GM04504 (cell line): Measurements from ENCODE around the gene ITGA8.
"Not testable (repeated sequence)": the region's sequence is repeated elsewhere in the genome, so short reads cannot be mapped to it uniquely, and the experiment has no call there.

ENCODE experiments used
- DNase-seq: peaks from one replicate; pipeline ENCODE4 v3.0.0-alpha.2; 2012; ENCODE audit warnings: low read depth

The ITGA8 gene

DNA sequence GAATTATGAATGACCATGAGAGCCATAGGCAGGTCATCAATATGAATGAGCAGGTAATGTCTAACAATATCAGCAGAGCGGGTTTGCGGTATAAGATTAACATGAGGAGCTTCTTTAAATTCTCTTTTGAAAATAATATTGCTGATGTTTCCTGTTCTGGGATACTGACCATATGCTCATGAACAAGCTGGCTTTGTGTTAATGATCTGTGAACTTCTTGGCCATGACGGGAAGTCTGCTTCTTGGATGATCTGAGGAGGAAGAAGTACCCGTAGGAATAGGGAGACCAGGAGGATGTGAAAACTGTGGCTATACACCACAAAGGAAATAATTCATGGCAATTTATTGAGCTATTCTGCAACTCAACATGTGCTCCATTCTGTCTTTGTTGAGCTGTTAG, 38.6 kb downstream of the ITGA8 start:
- DNase-seq: no peak

- no peak for DNase-seq
Measured at GRCh38 chr10:15678851-15679250, 40.9 kb downstream of the ITGA8 start.

DNA sequence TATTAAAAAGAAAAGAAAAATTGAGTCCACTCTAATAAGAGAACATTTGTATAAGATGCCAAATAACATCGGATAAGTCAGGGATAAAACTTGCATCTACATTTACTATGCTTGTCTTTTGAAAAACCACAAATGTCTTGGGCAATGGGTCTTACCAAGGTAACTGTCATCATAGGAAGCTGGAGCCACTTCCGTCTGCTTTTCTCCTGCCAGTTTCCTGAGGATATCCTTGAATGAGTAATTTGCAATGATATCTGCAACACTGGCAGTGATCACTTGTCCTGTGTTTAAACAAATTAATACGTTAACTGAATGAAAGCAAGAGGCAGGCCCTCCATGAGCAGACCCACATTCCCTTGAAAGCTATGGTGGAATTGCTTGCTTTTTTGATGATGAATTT, 47.3 kb downstream of the ITGA8 start:
- no peak for DNase-seq

DNA sequence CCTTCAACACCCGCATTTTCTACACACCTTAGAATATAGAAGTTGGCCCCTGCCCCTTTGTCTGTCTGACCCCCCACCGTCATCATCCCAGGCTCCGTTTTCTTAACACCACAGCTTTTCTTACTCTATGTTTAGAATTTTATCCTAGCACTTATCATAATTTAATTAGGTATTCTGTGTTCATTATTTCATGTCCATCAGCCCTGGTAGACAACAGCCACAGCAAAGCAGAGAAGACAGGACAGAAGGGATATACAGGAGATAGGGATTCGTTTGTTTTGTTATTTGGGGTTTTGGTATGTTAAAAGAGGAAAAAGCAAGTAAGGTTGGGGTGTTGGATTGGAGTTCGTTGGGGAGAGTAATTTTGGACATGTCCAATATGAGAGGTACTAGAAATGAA, 48.8 kb downstream of the ITGA8 start:
- DNase-seq: no peak

- peak; percentile 9 for DNase-seq
Measured at GRCh38 chr10:15661574-15661973, 58.1 kb downstream of the ITGA8 start.

- no peak for DNase-seq
Measured at GRCh38 chr10:15660990-15661389, 58.7 kb downstream of the ITGA8 start.

- no peak for DNase-seq
Measured at GRCh38 chr10:15658069-15658702, 61.5 kb downstream of the ITGA8 start.

DNA sequence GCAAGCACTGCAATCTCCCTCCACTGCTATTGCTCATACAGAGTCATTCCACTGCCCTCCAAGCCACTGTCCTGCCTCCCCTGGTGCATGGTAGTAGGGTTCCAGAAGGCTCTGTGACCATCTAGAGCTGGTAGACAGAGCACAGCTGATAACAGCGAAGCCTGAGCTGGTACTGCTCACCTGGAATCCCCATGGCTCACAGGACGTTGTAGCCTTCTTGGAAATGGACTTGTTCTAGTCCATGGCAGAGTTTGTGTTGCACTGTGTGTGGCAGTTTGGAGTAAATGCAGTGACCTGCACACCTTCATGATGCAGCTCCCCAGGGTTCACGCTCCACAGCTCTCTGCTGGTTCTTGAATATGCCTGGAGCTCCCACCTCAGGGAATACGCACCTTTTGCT, 67.0 kb downstream of the ITGA8 start:
- no peak for DNase-seq

DNA sequence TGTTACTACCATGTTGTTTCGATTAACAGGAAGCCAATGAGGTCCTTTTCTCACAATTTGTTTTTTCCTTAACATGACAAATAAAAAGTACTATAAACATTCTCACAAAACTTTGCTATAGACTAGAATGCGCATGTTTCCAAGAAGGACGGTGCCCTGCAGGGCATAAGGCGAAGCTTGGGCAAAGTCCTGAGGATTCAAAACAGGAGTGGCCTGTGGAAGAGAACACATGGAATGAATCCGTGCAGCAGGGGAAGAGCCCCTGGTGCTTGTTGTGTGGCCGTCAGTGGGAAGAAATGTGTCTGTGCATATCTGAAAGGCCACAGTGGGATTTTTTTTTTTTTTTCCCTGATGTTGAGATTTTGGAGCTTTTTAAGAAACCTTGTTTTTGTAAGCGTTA, 67.6 kb downstream of the ITGA8 start:
- no peak for DNase-seq

- no peak for DNase-seq
Measured at GRCh38 chr10:15651175-15651574, 68.5 kb downstream of the ITGA8 start.

- DNase-seq: peak; percentile 46
Measured at GRCh38 chr10:15642095-15642494, 77.6 kb downstream of the ITGA8 start.

DNA sequence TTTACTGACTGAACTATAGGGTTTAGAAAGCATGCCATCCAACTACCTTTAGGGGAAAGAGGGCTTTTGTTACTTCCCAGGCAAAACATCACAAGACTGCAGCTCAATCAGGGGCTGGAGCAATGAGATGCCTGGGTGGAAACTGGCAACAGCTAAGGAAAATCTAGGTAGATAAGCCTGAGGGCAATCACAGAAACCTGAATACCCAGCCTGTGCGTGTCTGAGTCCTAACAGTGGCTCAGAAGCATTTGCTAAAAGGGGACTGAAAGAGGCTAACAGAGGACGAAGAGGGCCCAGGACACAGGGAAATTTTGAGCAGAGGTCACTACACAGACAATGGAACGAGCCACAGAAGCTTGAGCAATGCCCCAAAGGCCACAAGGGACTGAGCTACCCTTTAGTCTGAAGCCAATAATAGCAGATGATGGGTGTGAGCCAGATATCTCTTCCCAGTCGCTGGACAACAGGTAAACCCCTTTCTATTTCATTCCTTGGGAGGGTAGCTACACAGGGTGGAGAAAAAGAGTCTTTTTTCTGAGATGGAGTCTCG, 79.1 kb downstream of the ITGA8 start:
- DNase-seq: no peak

- no peak for DNase-seq
Measured at GRCh38 chr10:15636446-15636845, 83.3 kb downstream of the ITGA8 start.

DNA sequence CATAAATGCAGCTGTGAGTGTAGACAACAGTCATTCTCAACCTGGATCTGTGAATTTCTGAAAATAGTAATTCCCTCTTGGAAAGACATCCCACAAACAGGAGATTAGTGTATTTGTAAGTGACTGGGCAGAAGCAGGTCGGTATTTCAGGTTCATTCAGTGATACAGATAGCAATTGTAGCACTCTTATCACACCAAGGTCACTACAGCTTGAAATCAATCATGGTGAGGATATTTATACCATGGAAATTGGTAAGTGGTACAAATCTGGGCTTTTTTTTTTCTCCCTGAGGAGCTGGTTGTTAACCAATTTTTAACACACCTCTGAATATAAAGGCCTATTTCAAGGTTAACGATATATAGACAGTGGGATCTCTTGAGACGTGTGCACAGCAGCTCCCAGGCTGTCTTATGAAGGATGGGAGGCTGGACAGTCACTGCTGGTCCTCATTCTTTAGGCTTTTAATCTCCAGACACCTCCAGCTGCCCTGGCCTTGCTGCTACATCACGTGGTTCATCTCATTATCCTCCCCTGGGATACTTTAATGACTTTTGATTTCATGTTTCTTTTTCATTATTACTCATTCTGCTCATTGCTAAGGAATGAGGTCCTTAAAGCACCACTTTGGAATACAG, 87.1 kb downstream of the ITGA8 start:
- no peak for DNase-seq

DNA sequence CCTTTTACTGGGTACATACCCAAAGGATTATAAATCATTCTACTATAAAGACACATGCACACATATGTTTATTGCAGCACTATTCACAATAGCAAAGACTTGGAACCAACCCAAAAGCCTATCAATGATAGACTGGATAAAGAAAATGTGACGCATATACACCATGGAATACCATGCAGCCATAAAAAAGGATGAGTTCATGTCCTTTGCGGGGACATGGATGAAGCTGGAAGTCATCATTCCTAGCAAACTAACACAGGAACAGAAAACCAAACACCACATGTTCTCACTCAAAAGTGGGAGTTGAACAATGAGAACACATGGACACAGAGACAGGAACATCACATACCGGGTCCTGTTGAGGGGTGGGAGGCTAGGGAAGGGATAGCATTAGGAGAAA, 88.5 kb downstream of the ITGA8 start:
- DNase-seq: not testable (repeated sequence)

DNA sequence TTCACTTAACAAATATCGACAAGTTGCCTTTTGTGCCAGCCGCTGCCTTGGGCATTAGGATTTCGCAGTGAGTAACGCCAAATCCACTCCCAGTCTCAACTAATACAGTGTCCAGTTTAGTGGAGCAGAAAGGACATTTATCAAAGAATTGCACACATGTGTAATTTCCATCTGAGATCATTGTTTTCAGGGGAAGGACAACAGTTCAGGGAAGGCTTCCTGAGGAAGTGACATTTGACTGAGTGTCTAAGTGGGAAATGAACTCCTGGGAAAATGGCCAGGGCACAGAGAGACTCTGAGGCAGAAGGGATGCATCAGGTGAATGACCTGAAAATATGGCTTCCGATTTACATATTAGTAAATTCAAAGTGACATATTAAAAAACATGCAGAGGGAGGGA, 89.4 kb downstream of the ITGA8 start:
- DNase-seq: no peak

DNA sequence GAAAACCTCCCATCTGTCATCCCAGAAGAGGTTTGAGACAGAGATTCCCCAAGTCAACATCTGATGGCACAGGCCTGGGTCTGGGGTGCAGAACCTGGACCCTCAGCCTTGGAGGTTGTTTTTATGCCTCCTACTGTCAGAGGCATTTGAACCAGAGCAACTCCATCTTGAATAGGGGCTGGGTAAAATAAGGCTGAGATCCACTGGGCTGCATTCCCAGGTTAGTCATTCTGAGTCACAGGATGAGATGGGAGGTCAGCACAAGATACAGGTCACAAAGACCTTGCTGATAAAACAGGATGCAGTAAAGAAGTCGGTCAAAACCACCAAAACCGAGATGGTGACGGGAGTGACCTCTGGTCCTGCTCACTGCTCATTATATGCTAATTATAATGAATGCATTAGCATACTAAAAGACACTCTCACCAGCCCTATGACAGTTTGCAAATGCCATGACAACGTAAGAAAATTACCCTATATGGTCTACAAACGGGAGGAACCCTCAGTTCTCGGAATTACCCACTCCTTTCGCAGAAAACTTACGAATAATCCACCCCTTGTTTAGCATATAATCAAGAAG, 92.0 kb downstream of the ITGA8 start:
- no peak for DNase-seq

DNA sequence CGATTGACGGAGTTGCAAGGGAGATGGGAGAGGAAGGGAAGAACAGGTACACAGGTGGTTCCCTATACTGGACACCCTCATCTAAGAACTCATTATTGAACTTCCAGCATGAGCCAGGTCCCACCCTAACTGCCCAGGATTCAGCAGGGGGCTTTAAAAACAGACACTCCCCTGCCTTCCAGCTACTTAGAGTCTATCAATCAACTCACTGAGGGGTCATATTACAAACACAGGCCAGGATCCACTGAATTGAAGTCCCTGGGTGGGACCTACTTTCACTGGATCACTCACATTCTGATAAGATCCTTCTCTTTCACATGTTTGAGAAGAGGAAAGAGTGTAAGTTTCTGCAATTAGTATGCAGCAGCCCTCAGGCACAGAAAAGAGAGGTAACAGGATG, 92.8 kb downstream of the ITGA8 start:
- no peak for DNase-seq

DNA sequence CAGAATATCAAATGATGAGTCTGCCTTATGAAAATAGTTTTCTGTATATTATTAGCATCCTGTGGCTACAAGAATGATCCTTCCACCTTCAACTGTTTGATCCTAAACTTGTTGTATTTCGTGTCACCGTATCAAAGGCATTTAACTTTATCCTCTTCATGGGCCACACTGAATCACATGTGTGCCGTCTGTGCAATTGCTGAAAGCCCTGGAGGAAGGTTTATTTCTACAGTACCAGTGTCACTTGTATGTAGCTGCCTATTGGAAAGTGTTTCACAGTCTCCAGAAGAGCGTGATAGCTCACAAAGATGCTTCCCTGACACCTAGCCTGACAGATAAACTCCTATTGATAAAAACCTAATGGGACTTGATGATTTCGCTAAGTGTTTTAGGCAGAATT, 94.5 kb downstream of the ITGA8 start:
- DNase-seq: no peak

DNA sequence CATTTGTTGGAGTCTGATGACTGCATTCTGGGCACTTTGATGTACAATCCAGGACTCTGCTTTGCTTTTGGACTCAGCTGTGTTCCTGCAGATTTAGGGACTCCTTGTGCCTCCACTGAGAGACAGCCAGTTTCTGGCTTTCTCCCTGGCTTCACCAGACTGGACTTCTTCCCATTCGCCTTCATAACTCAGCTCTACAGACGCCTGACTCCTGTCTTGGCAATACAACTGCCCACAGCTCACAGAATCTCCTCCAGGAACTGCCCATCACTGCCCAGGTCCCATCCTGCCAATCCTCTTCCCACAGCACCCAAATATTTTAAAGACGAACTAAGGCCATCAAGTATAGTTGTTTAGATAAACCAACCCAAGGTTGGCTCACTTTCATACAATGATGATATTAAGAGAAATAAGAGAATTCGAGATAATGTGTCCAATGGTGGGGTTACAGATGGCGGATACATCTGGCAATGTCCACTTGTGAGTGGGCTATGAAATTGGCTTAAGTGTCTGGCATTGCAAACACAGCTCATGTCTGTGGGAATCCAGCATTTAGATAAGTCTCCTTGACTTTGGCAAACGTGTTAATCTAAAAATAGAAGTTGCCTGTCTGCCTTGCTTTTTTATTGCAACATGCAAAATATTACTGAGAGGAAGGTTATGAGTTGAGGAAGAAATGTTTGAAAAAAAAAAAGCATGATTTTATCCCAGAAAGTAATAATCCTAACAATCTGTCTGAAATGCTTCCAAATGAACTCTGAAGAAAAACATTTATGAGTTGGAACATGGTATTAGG, 95.1 kb downstream of the ITGA8 start:
- no peak for DNase-seq

- no peak for DNase-seq
Measured at GRCh38 chr10:15620836-15621515, 98.7 kb downstream of the ITGA8 start.

- DNase-seq: no peak
Measured at GRCh38 chr10:15620337-15620736, 99.4 kb downstream of the ITGA8 start.
